Retina (tissue), 1 donor: ENCODE data around the gene MUC3A.
"Not testable (repeated sequence)": the region's sequence is repeated elsewhere in the genome, so short reads cannot be mapped to it uniquely, and the experiment has no call there.

Source experiments
- DNase-seq: peaks from one replicate; pipeline ENCODE4 v3.0.0-alpha.2; 2016

The MUC3A gene

DNA sequence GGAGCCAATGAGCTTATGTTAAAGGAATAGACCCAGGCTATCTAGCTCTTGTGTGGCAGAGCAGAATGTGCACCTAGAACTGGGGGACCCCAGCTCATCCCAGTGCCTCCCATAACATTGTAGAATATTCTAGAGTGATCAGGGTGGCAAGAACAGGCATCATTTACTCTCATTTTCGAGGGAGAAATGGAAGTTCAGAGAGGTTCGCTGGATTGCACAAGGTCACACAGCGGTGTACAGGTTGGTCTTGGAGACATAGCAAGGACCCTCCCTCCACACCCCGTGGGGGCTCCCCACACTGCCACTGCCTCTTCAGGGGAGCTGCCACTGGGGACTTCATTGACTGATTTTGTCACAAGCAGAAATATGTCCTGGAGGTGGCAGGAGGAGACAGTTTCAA lies 29.0 kb downstream of the MUC3A start:
- no peak for DNase-seq

DNA sequence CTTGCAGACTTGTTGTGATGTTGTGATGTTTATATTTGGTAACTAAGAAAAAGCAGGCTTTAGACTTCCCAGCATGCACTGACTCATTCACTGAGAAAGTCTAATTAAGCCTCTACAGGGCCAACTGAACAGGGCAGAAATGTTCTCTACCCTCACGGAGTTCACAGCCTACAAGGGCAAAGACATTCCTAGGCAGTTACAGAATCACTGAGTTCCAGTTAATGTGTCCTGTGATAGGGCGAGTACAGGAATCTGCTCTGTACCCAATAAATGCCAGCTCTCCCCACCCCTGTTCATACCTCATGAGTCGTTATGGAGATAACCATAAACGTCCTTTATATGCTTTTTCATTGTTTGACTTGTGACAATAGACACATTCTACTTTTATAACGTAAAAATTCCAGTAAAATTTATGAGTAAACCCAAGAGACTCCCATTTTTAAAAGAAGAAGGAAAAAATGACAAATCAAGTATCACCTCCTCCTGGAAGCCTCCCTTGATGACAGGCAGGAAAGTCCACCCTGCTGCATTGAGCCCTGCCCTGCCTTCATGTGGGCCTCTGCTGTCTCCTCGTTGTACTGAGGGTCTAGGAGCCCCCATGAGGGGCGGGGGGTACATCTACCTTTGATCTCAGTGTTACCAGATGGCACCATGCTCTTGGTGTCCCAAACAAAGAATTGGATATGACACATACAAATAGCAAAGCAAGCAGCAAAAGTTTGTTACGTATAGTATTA lies 34.3 kb downstream of the MUC3A start:
- DNase-seq = no peak

DNA sequence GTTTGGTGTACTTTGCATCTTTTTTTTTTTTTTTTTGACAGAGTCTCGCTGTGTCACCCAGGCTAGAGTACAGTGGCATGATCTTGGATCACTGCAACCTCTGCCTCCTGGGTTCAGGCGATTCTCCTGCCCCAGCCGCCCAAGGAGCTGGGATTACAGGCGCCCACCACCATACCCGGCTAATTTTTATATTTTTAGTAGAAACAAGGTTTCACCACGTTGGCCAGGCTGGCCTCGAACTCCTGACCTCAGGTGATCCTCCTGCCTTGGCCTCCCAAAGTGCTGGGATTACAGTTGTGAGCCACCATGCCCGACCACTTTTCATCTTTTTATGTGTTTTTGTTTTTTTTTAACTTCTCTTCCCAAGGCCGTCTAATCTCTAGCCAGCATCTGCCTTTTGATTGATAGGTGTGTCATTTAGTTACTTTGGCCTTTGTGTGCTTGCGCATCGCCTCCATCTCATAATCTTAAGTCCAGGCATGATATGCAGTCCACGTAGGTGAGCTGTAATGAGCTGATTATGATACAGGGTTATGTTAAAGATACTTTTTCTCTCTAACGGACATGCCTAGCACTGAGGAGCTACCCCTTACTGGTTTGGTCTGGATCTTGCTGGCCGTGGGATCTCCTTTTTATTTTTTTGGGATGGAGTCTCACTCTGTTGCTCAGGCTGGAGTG lies 35.0 kb downstream of the MUC3A start:
- DNase-seq = not testable (repeated sequence)

DNA sequence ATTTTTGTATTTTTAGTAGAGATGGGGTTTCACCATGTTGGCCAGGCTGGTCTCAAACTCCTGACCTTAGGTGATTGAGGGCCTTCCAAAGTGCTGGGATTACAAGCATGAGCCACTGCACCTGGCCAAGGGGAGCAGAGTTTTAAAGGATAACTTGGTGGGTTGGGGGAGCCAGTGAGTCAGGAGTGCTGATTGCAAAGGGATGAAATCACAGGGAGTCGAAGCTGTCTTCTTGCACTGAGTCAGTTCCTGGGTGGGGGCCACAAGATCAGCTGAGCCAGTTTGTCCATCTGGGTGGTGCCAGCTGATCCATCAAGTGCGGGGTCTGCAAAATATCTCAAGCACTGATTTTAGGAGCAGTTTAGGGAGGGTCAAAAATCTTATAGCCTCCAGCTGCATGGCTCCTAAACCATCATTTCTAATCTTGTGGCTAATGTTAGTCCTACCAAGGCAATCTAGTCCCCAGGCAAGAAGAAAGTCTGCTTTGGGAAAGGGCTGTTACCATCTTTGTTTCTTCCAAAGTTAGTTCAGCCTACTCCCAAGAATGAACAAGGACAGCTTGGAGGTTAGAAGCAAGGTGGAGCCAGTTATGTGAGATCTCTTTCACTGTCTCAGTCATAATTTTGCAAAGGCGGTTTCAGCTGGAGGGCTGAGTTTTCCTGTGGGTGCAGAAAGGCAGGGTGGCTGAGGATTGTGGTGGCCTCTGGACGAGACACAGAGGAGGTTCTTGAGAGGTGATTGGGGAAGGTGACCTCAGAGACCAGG lies 35.9 kb downstream of the MUC3A start:
- DNase-seq = not testable (repeated sequence)

DNA sequence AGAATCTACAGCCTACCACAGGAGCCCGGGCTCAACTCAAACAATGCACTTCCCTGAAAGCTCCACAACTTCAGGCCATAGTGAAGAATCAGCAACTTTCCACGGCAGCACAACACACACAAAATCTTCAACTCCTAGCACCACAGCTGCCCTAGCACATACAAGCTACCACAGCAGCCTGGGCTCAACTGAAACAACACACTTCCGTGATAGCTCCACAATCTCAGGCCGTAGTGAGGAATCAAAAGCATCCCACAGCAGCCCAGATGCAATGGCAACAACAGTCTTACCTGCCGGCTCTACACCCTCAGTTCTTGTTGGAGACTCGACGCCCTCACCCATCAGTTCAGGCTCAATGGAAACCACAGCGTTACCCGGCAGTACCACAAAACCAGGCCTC lies 42.3 kb downstream of the MUC3A start:
- DNase-seq = no peak

DNA sequence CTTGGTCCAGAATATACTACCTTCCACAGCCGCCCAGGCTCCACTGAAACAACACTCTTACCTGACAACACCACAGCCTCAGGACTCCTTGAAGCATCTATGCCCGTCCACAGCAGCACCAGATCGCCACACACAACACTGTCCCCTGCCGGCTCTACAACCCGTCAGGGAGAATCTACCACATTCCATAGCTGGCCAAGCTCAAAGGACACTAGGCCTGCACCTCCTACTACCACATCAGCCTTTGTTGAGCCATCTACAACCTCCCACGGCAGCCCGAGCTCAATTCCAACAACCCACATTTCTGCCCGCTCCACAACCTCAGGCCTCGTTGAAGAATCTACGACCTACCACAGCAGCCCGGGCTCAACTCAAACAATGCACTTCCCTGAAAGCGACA lies 42.9 kb downstream of the MUC3A start:
- not testable (repeated sequence) for DNase-seq

DNA sequence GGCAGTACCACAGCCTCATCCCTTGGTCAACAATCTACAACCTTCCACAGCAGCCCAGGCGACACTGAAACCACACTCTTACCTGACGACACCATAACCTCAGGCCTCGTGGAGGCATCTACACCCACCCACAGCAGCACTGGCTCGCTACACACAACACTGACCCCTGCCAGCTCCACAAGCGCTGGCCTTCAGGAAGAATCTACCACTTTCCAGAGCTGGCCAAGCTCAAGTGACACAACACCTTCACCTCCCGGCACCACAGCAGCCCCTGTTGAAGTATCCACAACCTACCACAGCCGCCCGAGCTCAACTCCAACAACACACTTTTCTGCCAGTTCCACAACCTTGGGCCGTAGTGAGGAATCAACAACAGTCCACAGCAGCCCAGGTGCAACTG lies 45.3 kb downstream of the MUC3A start:
- not testable (repeated sequence) for DNase-seq

DNA sequence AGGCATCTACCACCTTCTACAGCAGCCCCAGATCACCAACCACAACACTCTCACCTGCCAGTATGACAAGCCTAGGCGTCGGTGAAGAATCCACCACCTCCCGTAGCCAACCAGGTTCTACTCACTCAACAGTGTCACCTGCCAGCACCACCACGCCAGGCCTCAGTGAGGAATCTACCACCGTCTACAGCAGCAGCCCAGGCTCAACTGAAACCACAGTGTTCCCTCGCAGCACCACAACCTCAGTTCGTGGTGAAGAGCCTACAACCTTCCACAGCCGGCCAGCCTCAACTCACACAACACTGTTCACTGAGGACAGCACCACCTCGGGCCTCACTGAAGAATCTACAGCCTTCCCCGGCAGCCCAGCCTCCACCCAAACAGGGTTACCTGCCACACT lies 49.2 kb downstream of the MUC3A start:
- not testable (repeated sequence) for DNase-seq

DNA sequence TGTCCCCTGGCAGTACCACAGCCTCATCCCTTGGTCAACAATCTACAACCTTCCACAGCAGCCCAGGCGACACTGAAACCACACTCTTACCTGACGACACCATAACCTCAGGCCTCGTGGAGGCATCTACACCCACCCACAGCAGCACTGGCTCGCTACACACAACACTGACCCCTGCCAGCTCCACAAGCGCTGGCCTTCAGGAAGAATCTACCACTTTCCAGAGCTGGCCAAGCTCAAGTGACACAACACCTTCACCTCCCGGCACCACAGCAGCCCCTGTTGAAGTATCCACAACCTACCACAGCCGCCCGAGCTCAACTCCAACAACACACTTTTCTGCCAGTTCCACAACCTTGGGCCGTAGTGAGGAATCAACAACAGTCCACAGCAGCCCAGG lies 50.0 kb downstream of the MUC3A start:
- DNase-seq = not testable (repeated sequence)

DNA sequence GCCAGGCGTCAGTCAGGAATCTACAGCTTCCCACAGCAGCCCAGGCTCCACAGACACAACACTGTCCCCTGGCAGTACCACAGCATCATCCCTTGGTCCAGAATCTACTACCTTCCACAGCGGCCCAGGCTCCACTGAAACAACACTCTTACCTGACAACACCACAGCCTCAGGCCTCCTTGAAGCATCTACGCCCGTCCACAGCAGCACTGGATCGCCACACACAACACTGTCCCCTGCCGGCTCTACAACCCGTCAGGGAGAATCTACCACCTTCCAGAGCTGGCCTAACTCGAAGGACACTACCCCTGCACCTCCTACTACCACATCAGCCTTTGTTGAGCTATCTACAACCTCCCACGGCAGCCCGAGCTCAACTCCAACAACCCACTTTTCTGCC lies 50.7 kb downstream of the MUC3A start:
- not testable (repeated sequence) for DNase-seq

DNA sequence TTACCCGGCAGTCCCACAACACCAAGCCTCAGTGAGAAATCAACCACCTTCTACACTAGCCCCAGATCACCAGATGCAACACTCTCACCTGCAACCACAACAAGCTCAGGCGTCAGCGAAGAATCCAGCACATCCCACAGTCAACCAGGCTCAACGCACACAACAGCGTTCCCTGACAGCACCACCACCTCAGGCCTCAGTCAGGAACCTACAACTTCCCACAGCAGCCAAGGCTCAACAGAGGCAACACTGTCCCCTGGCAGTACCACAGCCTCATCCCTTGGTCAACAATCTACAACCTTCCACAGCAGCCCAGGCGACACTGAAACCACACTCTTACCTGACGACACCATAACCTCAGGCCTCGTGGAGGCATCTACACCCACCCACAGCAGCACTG lies 53.0 kb downstream of the MUC3A start:
- not testable (repeated sequence) for DNase-seq

DNA sequence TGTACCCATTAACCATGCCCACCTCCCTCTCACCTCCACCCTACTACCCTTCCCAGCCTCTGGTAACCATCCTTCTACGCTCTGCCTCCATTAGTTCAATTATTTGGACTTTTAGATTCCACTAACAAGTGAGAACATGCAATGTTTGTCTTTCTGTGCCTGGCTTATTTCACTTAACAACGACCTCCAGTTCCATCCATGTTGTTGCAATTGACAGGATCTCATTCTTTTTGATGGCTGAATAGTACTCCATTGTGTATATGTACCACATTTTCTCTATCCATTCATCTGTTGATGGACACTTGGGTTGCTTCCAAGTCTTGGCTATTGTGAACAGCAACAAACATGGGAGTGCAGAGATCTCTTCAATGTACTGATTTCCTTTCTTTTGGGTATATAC lies 58.0 kb downstream of the MUC3A start:
- DNase-seq = not testable (repeated sequence)

DNA sequence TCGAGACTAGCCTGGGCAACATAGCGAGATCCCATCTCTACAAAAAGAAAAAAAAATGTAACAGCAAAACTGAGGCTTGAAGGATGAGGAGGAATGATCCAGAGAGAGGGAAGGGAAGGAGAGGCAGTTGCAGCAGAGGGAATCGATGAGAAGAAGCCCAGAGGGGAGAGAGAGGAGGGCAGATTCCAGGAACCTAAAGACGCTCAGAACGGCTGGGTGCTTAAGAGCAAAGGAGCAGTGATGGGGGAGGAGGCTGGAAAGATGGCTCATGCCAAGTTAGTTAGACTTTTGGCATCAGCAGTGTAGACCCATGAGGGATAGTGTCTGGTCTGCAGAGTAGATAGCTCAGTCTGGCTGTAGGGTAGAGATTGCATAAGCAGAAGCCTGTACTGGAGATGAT lies 60.3 kb downstream of the MUC3A start:
- DNase-seq = no peak

DNA sequence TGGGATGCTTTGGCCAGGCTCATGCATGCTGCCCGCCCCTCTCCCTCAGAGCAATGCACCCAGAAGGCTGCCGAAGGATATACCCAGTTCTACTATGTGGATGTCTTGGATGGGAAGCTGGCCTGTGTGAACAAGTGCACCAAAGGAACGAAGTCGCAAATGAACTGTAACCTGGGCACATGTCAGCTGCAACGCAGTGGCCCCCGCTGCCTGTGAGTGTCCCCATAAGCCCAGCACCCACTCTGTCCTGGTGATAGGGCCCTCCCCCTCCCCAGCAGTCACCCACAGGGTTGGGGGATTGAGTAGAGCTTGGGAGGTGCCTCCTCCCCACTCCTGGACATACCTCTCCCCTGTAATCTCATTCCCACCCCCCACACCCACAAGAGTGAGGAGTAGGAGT lies 63.6 kb downstream of the MUC3A start:
- no peak for DNase-seq

DNA sequence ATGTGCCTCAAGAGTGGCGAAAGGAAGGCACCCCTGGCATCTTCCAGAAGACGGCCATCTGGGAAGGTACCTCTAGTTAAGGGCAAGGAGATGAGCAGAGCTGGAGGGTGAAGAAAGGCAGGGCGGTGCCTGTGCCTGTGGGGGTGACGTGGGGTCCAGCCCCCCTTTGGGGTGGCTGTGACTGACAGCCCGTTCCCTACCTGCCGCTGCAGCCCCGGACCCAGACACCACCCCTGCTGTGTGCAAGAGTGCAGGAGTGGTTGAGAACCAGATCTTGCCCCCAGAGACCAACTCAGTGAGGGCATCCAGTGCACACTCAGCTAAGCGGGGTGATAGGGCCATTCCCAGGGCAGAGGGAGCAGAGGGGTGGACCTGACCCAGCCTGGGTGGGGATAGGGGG lies 66.3 kb downstream of the MUC3A start:
- DNase-seq = no peak

DNA sequence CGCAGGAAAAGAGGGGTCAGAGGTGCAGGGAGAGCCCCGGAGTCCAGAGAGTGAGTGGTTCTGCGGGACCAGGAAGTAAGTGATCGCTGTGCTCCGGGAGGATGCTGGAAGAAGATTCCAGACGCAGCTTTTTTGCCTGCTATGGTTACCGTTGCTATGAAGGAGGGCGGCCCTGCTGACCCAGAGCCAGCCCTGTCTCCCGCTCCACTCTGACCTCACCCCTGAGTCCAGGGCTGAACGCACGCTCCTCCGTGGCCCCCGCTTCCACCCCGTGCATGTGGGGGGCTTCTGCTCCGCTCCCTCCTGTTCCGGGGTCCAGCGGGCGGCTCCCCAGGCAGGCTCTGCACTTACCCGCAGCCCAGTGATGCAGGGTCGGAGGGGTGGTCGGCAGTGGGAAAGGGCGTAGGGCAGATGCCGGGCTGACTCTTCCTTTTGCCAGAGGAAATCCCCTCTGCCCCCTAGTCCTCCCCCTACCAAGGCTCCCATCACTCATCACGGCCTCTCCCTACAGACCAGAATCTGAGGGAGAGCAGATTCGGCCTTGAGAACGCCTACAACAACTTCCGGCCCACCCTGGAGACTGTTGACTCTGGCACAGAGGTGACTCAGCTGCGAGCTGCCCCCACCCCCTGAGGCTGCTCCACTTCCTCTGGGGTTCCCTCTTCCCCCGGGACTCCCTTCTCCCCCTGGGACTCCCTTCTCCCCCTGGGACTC lies 67.9 kb downstream of the MUC3A start:
- peak; percentile 86 for DNase-seq
